ENCODE results near the gene LRRC55.

LRRC55 gene

DNA sequence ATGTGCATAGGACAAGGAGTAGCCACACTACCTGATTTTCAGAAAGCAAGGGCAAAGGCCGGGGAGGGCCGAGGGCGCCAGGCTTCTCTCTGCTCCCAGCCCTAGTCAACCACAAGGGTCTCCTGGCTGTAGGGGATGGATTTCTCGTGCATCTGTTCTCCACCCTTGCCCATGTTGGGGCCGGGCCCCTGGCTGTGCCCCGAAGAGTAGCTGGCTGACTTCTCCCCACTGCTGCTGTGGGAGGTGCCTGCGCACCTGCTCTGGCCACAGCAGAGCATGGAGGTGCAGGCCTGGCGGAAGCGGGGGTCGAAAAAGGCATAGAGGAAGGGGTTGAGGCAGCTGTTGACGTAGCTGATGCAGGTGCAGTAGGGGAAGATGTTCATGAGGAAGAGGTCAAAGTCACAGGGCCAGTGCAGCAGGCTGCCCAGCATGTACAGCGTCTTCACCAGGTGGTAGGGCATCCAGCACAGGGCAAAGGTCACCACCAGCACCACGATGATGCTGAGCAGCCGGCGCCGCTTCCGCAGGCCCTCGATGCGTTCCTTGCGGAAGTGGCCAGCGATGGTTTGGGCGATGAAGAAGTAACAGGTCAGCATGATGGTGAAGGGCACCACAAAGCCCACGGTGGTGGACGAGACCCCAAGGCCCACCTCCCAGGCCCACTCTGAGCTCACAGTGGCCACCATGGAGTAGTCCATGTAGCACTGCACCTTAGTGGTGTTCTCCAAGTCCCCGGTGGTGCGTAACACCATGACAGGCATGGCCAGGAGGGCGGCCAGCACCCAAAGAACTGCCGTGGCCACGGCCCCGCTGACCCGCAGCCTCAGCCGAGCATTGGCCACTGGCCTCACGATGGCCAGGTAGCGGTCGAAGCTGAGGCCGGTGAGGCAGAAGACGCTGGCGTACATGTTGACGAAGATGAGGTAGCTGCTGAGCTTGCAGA lies 54.3 kb downstream of the LRRC55 start:
- DNase-seq (ENCODE audit: low read depth in 3 of 3, low spot score in 1 of 3), result no peak

DNA sequence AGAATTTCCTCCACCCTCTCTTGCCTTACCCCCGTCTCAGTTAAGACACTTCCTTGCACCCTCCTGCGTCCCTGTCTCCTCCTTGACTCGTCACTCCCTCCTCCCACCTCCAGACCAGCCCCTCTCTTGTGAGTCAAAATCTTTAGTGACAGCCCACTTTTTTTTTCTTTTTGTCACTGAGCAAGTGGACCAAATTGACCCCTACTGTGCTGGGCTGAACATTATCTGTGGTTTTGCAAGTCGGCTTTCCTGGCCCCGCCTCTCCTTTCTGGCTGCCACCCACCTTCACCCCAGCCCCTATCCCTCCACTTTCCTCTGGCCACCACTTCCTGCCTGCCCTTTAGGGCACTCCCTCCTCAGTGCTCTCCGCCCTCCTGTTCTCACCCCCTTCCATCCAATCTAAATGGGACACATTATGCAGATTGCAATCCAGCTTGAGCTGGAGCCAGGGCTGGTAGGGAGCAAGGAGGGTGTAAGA lies 55.5 kb downstream of the LRRC55 start, which contains the start of gene APLNR:
Gene APLNR, minus strand, starts transcription at position 47 of the 478 bp plus-strand sequence. CDS start 246 bp downstream, outside the sequence.
- no peak for DNase-seq (ENCODE audit: low read depth in 3 of 3, low spot score in 1 of 3)

DNA sequence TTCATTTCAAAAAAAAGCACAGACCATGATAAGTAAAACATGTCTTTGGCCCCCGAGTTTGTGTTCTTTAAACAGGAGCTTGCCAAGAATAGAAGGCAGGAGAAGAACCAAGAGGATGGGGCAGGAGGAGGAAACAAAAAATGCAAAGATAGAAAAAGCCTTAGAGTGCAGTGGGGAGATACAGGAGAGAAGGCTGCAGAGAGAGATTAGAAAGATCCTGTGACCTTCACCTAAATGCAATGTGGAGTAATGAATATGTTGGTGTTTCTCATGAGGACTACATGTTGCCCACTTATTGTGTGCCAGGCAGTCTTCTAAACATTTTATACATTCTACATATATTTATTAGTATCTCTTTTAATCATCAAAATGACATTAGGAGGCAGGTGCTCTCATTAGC lies 57.6 kb downstream of the LRRC55 start:
- no peak for DNase-seq (ENCODE audit: low read depth in 3 of 3, low spot score in 1 of 3)

DNA sequence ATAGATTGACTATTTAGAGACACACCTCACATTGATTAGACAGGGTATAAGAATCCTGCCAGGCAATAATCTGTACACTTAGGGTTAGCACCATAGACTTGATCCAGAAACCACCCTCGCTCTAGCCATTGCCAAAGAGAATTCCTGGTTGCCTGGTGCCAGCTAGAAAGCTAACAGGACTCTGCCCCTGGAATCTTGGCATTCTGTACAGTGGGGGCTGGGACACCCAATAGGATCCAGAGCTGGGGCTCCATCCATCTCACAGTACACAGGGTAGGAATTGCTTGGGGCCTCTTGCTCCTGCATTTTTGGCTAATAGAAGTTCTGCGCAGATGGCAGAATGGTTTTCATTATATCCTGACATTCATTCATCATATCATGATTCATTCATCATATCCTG lies 58.3 kb downstream of the LRRC55 start:
- DNase-seq (ENCODE audit: low read depth in 3 of 3, low spot score in 1 of 3), result no peak

DNA sequence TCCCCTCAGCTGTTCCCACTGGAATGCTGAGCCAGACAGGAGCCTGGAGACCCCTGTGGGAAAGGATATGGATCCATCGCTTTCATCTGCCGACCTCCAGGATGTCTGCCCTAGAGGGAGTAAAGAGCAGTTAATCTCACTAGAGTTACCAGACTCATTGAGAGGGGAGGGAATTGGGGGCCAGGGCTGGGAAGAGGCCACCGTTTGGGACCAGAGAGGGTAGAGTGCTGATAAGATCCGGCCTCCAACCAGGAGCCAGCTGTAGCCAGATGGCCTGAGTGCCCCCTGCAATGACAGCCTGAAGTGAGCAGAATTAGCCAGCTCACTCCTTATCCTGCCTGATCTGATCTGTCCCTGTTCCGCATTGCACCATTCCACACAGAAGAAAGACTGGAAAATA lies 59.0 kb downstream of the LRRC55 start:
- no peak for DNase-seq (ENCODE audit: low read depth in 3 of 3, low spot score in 1 of 3)

Data from stimulated activated CD4-positive, alpha-beta T cell treated with anti-CD3 and anti-CD28 coated beads, TNF-alpha, amount 100 ng/mL, for 1 hour (primary cell).